Suprapubic skin (tissue), 4 donors: Measurements from ENCODE around the gene USP11. TPM values are rescaled to one million over a fixed set of nuclear protein-coding genes. Genes with fewer than 3 reads are reported as not detected.
"Not testable (repeated sequence)": the region's sequence is repeated elsewhere in the genome, so short reads cannot be mapped to it uniquely, and the experiment has no call there.

Source experiments
- DNase-seq, 2 donors: peaks; one replicate each; pipeline ENCODE4 v3.0.0-alpha.2; 2019; ENCODE audit warnings: low spot score in 2 of 2
- H3K27ac ChIP-seq: fragments of 200-600 bp; sonication (generic); one replicate; pipeline ENCODE4 v1.5.1; 2019
- H3K27me3 ChIP-seq: fragments of 200-600 bp; sonication (generic); one replicate; pipeline ENCODE4 v1.5.1; 2019
- H3K36me3 ChIP-seq: fragments of 200-600 bp; sonication (generic); one replicate; pipeline ENCODE4 v1.5.1; 2019
- H3K4me1 ChIP-seq: fragments of 200-600 bp; sonication (generic); one replicate; pipeline ENCODE4 v1.5.1; 2019
- H3K4me3 ChIP-seq: fragments of 200-600 bp; sonication (generic); one replicate; pipeline ENCODE4 v1.5.1; 2019; ENCODE audit warnings: mild to moderate bottlenecking
- H3K9me3 ChIP-seq: fragments of 200-600 bp; sonication (generic); one replicate; pipeline ENCODE4 v1.5.1; 2019
- EP300 ChIP-seq: sonication (generic); formaldehyde crosslinking; IDR thresholded peaks from one replicate; pipeline ENCODE4 v1.6.1; 2017; ENCODE audit warnings: antibody characterized with exemption
- POLR2A ChIP-seq, 2 donors: fragments of 450-650 bp; IDR thresholded peaks; one replicate each; pipeline ENCODE4 v1.6.1; 2017; ENCODE audit warnings: antibody characterized with exemption in 2 of 2, mild to moderate bottlenecking in 2 of 2, moderate library complexity in 2 of 2
- POLR2AphosphoS5 ChIP-seq, 3 donors: sonication (generic); formaldehyde crosslinking; IDR thresholded peaks; one replicate each; pipeline ENCODE4 v1.6.1; 2017; ENCODE audit warnings: antibody characterized with exemption in 3 of 3
- WGBS: methylation state at CpG from one replicate; pipeline ENCODE4 v1.1.5; 2018; 5-methylcytosine and 5-hydroxymethylcytosine counted together
- total RNA-seq, 4 donors: library from RNA; depleted of rRNA; stranded (reverse); fragments of >200 nt; gene quantifications; one replicate each; pipeline ENCODE4 v1.1.0, GENCODE V29; 2016
- TF ChIP-seq, protein P1 (sequence below), 2 donors: fragments of 200-600 bp in 1 of 2; fragments of 450-650 bp in 1 of 2; sonication (generic) in 1 of 2; IDR thresholded peaks; one replicate each; pipeline ENCODE4 v1.5.1; 2016 to 2019; ENCODE audit warnings: antibody characterized with exemption in 2 of 2, mild to moderate bottlenecking in 1 of 2, moderate library complexity in 1 of 2

The USP11 gene
- total RNA-seq, 4 donors from 2014 or later: 15.4 to 28.3 (median 20.9) TPM

GRCh38 chrX:47248576-47248975 lies 15.8 kb downstream of the USP11 start:
- WGBS: 84% methylated on average over 6 of the region's 6 CpGs
- DNase-seq: no peak
- TF ChIP-seq, protein P1, sequence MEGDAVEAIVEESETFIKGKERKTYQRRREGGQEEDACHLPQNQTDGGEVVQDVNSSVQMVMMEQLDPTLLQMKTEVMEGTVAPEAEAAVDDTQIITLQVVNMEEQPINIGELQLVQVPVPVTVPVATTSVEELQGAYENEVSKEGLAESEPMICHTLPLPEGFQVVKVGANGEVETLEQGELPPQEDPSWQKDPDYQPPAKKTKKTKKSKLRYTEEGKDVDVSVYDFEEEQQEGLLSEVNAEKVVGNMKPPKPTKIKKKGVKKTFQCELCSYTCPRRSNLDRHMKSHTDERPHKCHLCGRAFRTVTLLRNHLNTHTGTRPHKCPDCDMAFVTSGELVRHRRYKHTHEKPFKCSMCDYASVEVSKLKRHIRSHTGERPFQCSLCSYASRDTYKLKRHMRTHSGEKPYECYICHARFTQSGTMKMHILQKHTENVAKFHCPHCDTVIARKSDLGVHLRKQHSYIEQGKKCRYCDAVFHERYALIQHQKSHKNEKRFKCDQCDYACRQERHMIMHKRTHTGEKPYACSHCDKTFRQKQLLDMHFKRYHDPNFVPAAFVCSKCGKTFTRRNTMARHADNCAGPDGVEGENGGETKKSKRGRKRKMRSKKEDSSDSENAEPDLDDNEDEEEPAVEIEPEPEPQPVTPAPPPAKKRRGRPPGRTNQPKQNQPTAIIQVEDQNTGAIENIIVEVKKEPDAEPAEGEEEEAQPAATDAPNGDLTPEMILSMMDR (IDR thresholded peaks at IDR 0.05): no peak
- no peak for TF ChIP-seq EP300
- no peak for TF ChIP-seq POLR2AphosphoS5 (IDR thresholded peaks at IDR 0.05)
- TF ChIP-seq POLR2A (IDR thresholded peaks at IDR 0.05): no peak
- no peak overlapping the region for H3K4me3 ChIP-seq
- H3K27ac ChIP-seq: no peak overlapping the region
- H3K27me3 ChIP-seq: no peaks in the 10 kb centered on the region
- H3K36me3 ChIP-seq: peaks cover 16% of the 10 kb centered on the region
- H3K4me1 ChIP-seq: no peaks in the 10 kb centered on the region
- H3K9me3 ChIP-seq: no peaks in the 10 kb centered on the region

DNA sequence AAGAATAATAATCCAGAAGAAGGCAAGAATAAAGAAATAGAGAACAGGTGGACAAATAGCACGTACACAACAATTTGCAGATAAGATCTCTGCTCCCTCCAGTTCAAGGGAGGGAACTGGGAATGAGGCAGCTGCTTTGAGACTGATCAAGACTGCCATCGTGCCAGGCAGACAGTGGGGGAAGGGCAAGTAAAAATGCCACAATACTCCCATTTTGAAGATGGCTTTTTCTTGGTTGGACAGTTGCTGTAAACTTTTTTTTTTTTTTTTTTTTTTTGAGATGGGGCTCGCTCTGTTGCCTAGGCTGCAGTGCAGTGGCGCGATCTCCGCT lies 17.2 kb downstream of the USP11 start:
- Histone ChIP-seq H3K4me1 (no peaks in the 10 kb centered on the region), H3K9me3 (no peaks in the 10 kb centered on the region), H3K4me3 (no peak overlapping the region), H3K36me3 (peaks cover 6% of the 10 kb centered on the region), H3K27me3 (no peaks in the 10 kb centered on the region), H3K27ac (no peak overlapping the region)
- DNase-seq: no peak
- TF ChIP-seq, protein P1 (IDR thresholded peaks at IDR 0.05): no peak
- TF ChIP-seq POLR2A (IDR thresholded peaks at IDR 0.05): no peak
- no peak for TF ChIP-seq EP300
- no peak for TF ChIP-seq POLR2AphosphoS5 (IDR thresholded peaks at IDR 0.05)
- 88% methylated on average over 6 of the region's 6 CpGs for whole genome bisulfite sequencing

DNA sequence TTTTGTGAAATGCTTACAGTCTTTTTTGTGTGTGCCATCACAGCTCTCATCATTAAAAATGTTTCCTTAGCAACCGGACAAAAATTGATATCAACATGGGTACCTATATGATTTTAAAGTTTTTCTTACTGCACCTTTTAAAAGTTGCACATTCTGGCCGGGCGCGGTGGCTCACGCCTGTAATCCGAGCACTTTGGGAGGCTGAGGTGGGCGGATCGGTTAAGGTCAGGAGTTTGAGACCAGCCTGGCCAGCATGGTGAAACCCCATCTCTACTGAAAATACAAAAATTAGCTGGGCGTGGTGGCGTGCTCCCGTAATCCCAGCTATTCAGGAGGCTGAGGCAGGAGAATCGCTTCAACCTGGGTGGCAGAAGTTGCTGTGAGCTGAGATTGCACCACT lies 24.8 kb downstream of the USP11 start:
- H3K4me1 ChIP-seq, H3K9me3 ChIP-seq, H3K4me3 ChIP-seq, H3K36me3 ChIP-seq, H3K27me3 ChIP-seq, H3K27ac ChIP-seq, DNase-seq: not testable (repeated sequence)
- WGBS: 93% methylated on average over 12 of the region's 12 CpGs

GRCh38 chrX:47264483-47265173 lies 31.8 kb downstream of the USP11 start:
- WGBS: 64% methylated on average over 7 of the region's 7 CpGs
- Histone ChIP-seq H3K9me3 (no peaks in the 10 kb centered on the region), H3K27ac (no peak overlapping the region), H3K4me1 (no peaks in the 10 kb centered on the region), H3K27me3 (no peaks in the 10 kb centered on the region), H3K36me3 (no peaks in the 10 kb centered on the region), H3K4me3 (no peak overlapping the region)
- peak in 1 of 2 donors; percentile 11 for DNase-seq
- TF ChIP-seq POLR2A (IDR thresholded peaks at IDR 0.05) (no peak), EP300 (no peak), POLR2AphosphoS5 (IDR thresholded peaks at IDR 0.05) (no peak)
- TF ChIP-seq, protein P1 (IDR thresholded peaks at IDR 0.05): no peak

GRCh38 chrX:47266643-47267042 lies 33.8 kb downstream of the USP11 start:
- no peak for DNase-seq
- Histone ChIP-seq H3K27ac (no peak overlapping the region), H3K4me3 (no peak overlapping the region), H3K9me3 (no peaks in the 10 kb centered on the region), H3K4me1 (no peaks in the 10 kb centered on the region), H3K27me3 (no peaks in the 10 kb centered on the region), H3K36me3 (no peaks in the 10 kb centered on the region)
- TF ChIP-seq POLR2AphosphoS5 (IDR thresholded peaks at IDR 0.05) (no peak), POLR2A (IDR thresholded peaks at IDR 0.05) (no peak), EP300 (no peak)
- TF ChIP-seq, protein P1 (IDR thresholded peaks at IDR 0.05): no peak
- 80% methylated on average over 7 of the region's 7 CpGs for WGBS

DNA sequence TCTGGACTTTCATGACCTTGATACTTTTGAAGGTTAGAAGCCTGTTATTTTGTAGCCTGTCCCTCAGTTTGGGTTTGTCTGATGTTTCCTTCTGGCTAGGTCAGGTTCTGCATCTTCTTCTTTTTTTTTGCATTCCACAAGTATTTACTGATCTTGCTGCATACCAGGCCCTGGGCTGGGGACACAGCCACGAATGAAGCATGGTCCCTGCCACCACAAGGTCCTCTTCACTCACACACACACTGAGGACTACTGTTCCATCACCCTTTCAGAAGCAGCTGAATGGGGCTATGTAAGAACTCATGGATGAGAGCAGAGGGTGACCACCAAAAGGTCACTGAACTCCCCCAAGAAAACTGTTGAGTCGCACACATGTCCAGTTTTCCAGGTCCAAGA lies 39.2 kb downstream of the USP11 start:
- no peak for DNase-seq
- no peak overlapping the region for H3K4me3 ChIP-seq
- WGBS: 49% methylated on average over 2 of the region's 2 CpGs
- no peaks in the 10 kb centered on the region for H3K36me3 ChIP-seq
- TF ChIP-seq POLR2AphosphoS5 (IDR thresholded peaks at IDR 0.05) (no peak), POLR2A (IDR thresholded peaks at IDR 0.05) (no peak), EP300 (no peak)
- TF ChIP-seq, protein P1 (IDR thresholded peaks at IDR 0.05): no peak
- H3K27me3 ChIP-seq: no peaks in the 10 kb centered on the region
- H3K4me1 ChIP-seq: no peaks in the 10 kb centered on the region
- H3K9me3 ChIP-seq: no peaks in the 10 kb centered on the region
- no peak overlapping the region for H3K27ac ChIP-seq
